Transverse colon (tissue), 3 donors: ENCODE data around the gene VPS26C.
"Not testable (repeated sequence)": the region's sequence is repeated elsewhere in the genome, so short reads cannot be mapped to it uniquely, and the experiment has no call there.

Experiments used
- CTCF ChIP-seq, 5 experiments: fragments of 200-600 bp in 3 of 5; fragments of 450-650 bp in 2 of 5; sonication (generic) in 3 of 5; IDR thresholded peaks; 1 replicate in 2 of 5; 2 replicates in 3 of 5; pipeline ENCODE4 v1.5.1; 2016 to 2017; ENCODE audit warnings: antibody characterized with exemption in 5 of 5, inconsistent platforms in 3 of 5, mild to moderate bottlenecking in 2 of 5, moderate library complexity in 1 of 5
- EP300 ChIP-seq: sonication (generic); formaldehyde crosslinking; IDR thresholded peaks from one replicate; pipeline ENCODE4 v1.6.1; 2017; ENCODE audit warnings: antibody characterized with exemption, low read depth

- TF ChIP-seq EP300; CTCF (IDR thresholded peaks at IDR 0.05): not testable (repeated sequence)
These were observed 48.9 kb upstream of the VPS26C start for GRCh38 chr21:37316072-37316471.
